ENCODE data around the gene PRG3. TPM values are rescaled to one million over a fixed set of nuclear protein-coding genes. Genes with fewer than 3 reads are reported as not detected.

The PRG3 gene
- total RNA-seq, 1 experiment from 2014 or later: not detected

GRCh38 chr11:57353852-57354251, 27.1 kb downstream of the PRG3 start:
- H3K4me3 ChIP-seq (ENCODE audit: low read length): no peak overlapping the region
- no peak overlapping the region for H3K27ac ChIP-seq (ENCODE audit: low read length)
- H3K9ac ChIP-seq (ENCODE audit: low read length): no peak overlapping the region
- POLR2A ChIA-PET (ENCODE audit: unreplicated experiment): no interaction called here
- no peaks in the 10 kb centered on the region for H3K4me1 ChIP-seq (ENCODE audit: insufficient read depth, low read length)
- H3K9me2 ChIP-seq (replicated peaks; ENCODE audit: low read length): no peaks in the 10 kb centered on the region
- intact Hi-C loops (cut with micrococcal nuclease): no loop called here
- no peaks in the 10 kb centered on the region for H3K27me3 ChIP-seq (ENCODE audit: low read length)
- no peak for TF ChIP-seq CTCF (conservative IDR thresholded peaks at IDR 0.05; ENCODE audit: low read depth, low read length)
- no peak for TF ChIP-seq EZH2phosphoT487 (IDR thresholded peaks at IDR 0.05; ENCODE audit: borderline replicate concordance, low read length)
- no peak for TF ChIP-seq EZH2 (IDR thresholded peaks at IDR 0.05; ENCODE audit: low read length, unreplicated experiment)
- CTCF ChIA-PET: interaction anchor here (0.6 kb wide), 1 partner anchor 140 kb away, joined by 6 read pairs; no protein-coding TSS in a partner anchor
- no peaks in the 10 kb centered on the region; the same call in 1 of the 2 replicates for H3K36me3 ChIP-seq (ENCODE audit: low read depth, low read length)
- DNase-seq (no peak), ATAC-seq (no peak)
- H3K4me2 ChIP-seq (ENCODE audit: low read length): no peak overlapping the region
- BruUV-seq (replicated peaks): no TSS peak
- no peak overlapping the region for H2AFZ ChIP-seq (ENCODE audit: low read length)
- no peaks in the 10 kb centered on the region for H3F3A ChIP-seq (ENCODE audit: low read length, unreplicated experiment)
- peaks cover 9% of the 10 kb centered on the region; the same call in 1 of the 2 replicates for H3K9me3 ChIP-seq (ENCODE audit: low read length)
- no peaks in the 10 kb centered on the region for H4K20me1 ChIP-seq (ENCODE audit: low read length)
- no peaks in the 10 kb centered on the region for H3K79me2 ChIP-seq (ENCODE audit: low read length)

- peaks cover 9% of the 10 kb centered on the region; the same call in 1 of the 2 replicates for H3K9me3 ChIP-seq (ENCODE audit: low read length)
- no peaks in the 10 kb centered on the region for H3F3A ChIP-seq (ENCODE audit: low read length, unreplicated experiment)
- H3K79me2 ChIP-seq (ENCODE audit: low read length): no peaks in the 10 kb centered on the region
- ATAC-seq: no peak
- no peak overlapping the region for H3K9ac ChIP-seq (ENCODE audit: low read length)
- no peak overlapping the region for H3K4me3 ChIP-seq (ENCODE audit: low read length)
- no peak overlapping the region for H3K27ac ChIP-seq (ENCODE audit: low read length)
- no peak for DNase-seq
- POLR2A ChIA-PET (ENCODE audit: unreplicated experiment): no interaction called here
- H2AFZ ChIP-seq (ENCODE audit: low read length): no peak overlapping the region
- TF ChIP-seq EZH2phosphoT487 (IDR thresholded peaks at IDR 0.05; ENCODE audit: borderline replicate concordance, low read length) (no peak), CTCF (conservative IDR thresholded peaks at IDR 0.05; ENCODE audit: low read depth, low read length) (no peak), EZH2 (IDR thresholded peaks at IDR 0.05; ENCODE audit: low read length, unreplicated experiment) (no peak)
- no peaks in the 10 kb centered on the region for H3K27me3 ChIP-seq (ENCODE audit: low read length)
- H4K20me1 ChIP-seq (ENCODE audit: low read length): no peaks in the 10 kb centered on the region
- CTCF ChIA-PET: interaction anchor here (0.6 kb wide), 1 partner anchor 140 kb away, joined by 6 read pairs; no protein-coding TSS in a partner anchor
- H3K4me2 ChIP-seq (ENCODE audit: low read length): no peak overlapping the region
- H3K4me1 ChIP-seq (ENCODE audit: insufficient read depth, low read length): no peaks in the 10 kb centered on the region
- no peaks in the 10 kb centered on the region for H3K9me2 ChIP-seq (replicated peaks; ENCODE audit: low read length)
- intact Hi-C loops (cut with micrococcal nuclease): no loop called here
- BruUV-seq (replicated peaks): no TSS peak
- no peaks in the 10 kb centered on the region; the same call in 1 of the 2 replicates for H3K36me3 ChIP-seq (ENCODE audit: low read depth, low read length)
Observed at GRCh38 chr11:57353446-57353845, 27.5 kb downstream of the PRG3 start.

GRCh38 chr11:57353036-57353435, 27.9 kb downstream of the PRG3 start:
- Histone ChIP-seq H3K36me3 (ENCODE audit: low read depth, low read length) (no peaks in the 10 kb centered on the region; the same call in 1 of the 2 replicates), H3K27me3 (ENCODE audit: low read length) (no peaks in the 10 kb centered on the region), H3K4me3 (ENCODE audit: low read length) (no peak overlapping the region), H4K20me1 (ENCODE audit: low read length) (no peaks in the 10 kb centered on the region), H3K9me2 (replicated peaks; ENCODE audit: low read length) (no peaks in the 10 kb centered on the region), H3F3A (ENCODE audit: low read length, unreplicated experiment) (no peaks in the 10 kb centered on the region), H3K4me2 (ENCODE audit: low read length) (no peak overlapping the region), H3K9ac (ENCODE audit: low read length) (no peak overlapping the region), H3K9me3 (ENCODE audit: low read length) (peaks cover 9% of the 10 kb centered on the region; the same call in 1 of the 2 replicates), H3K27ac (ENCODE audit: low read length) (no peak overlapping the region), H3K79me2 (ENCODE audit: low read length) (no peaks in the 10 kb centered on the region), H2AFZ (ENCODE audit: low read length) (no peak overlapping the region), H3K4me1 (ENCODE audit: insufficient read depth, low read length) (no peaks in the 10 kb centered on the region)
- ATAC-seq (no peak), DNase-seq (no peak)
- no peak for TF ChIP-seq EZH2phosphoT487 (IDR thresholded peaks at IDR 0.05; ENCODE audit: borderline replicate concordance, low read length)
- TF ChIP-seq CTCF (conservative IDR thresholded peaks at IDR 0.05; ENCODE audit: low read depth, low read length): no peak
- TF ChIP-seq EZH2 (IDR thresholded peaks at IDR 0.05; ENCODE audit: low read length, unreplicated experiment): no peak
- CTCF ChIA-PET: no interaction called here
- no TSS peak for BruUV-seq (replicated peaks)
- POLR2A ChIA-PET (ENCODE audit: unreplicated experiment): no interaction called here
- intact Hi-C loops (cut with micrococcal nuclease): no loop called here
